Breast epithelium (tissue), 4 donors: Measurements from ENCODE around the gene HSPB9. TPM values are rescaled to one million over a fixed set of nuclear protein-coding genes. Genes with fewer than 3 reads are reported as not detected.

Experiments used
- DNase-seq, 2 donors: peaks; one replicate each; pipeline ENCODE4 v3.0.0-alpha.2; 2019; ENCODE audit warnings: low spot score in 2 of 2
- H3K27ac ChIP-seq, 2 donors: fragments of 200-600 bp; sonication (generic) in 1 of 2; one replicate each; pipeline ENCODE4 v1.5.1; 2016 to 2019; ENCODE audit warnings: mild to moderate bottlenecking in 1 of 2
- H3K27me3 ChIP-seq, 2 donors: fragments of 200-600 bp; sonication (generic) in 1 of 2; one replicate each; pipeline versions ENCODE4 v1.5.1 to v1.6.0; 2017 to 2019; ENCODE audit warnings: control low read depth in 1 of 2, mild to moderate bottlenecking in 1 of 2
- H3K36me3 ChIP-seq: fragments of 200-600 bp; one replicate; pipeline ENCODE4 v1.5.1; 2019
- H3K4me1 ChIP-seq, 2 donors: fragments of 200-600 bp; sonication (generic); one replicate each; pipeline ENCODE4 v1.5.1; 2016 to 2019; ENCODE audit warnings: control low read depth in 1 of 2
- H3K4me3 ChIP-seq, 3 donors: fragments of 200-600 bp; sonication (generic); 1 replicate in 2 of 3; 2 replicates in 1 of 3; pipeline ENCODE4 v1.5.1; 2016 to 2019; ENCODE audit warnings: mild to moderate bottlenecking in 3 of 3, moderate library complexity in 2 of 3
- H3K9me3 ChIP-seq, 2 donors: fragments of 200-600 bp; sonication (generic) in 1 of 2; one replicate each; pipeline ENCODE4 v1.5.1; 2016 to 2019; ENCODE audit warnings: control low read depth in 1 of 2
- CTCF ChIP-seq, 3 donors: fragments of 450-650 bp; IDR thresholded peaks; one replicate each; pipeline ENCODE4 v1.5.1; 2016 to 2017; ENCODE audit warnings: antibody characterized with exemption in 3 of 3, mild to moderate bottlenecking in 3 of 3, moderate library complexity in 3 of 3
- POLR2A ChIP-seq: fragments of 450-650 bp; IDR thresholded peaks from one replicate; pipeline ENCODE4 v1.6.1; 2016; ENCODE audit warnings: antibody characterized with exemption, mild to moderate bottlenecking, moderate library complexity
- POLR2AphosphoS5 ChIP-seq, 3 donors: sonication (generic); formaldehyde crosslinking; IDR thresholded peaks; one replicate each; pipeline ENCODE4 v1.6.1; 2017; ENCODE audit warnings: antibody characterized with exemption in 3 of 3
- intact Hi-C: fragments of 100-400 bp; cut with DNase I; formaldehyde crosslinking; loops from one replicate; pipeline ENCODE4 v1.15.1; 2023; ENCODE audit warnings: low total_unique reads
- total RNA-seq, 3 donors: library from RNA; depleted of rRNA; stranded (reverse); fragments of >200 nt; gene quantifications; one replicate each; pipeline ENCODE4 v1.1.0, GENCODE V29; 2016

The HSPB9 gene
- total RNA-seq, 3 donors from 2014 or later = 0.48 TPM; not detected in 2

- Histone ChIP-seq H3K27me3 (no peaks in the 10 kb centered on the region), H3K9me3 (no peaks in the 10 kb centered on the region), H3K36me3 (peaks cover 8% of the 10 kb centered on the region), H3K4me1 (peaks cover 0 to 16% of the 10 kb centered on the region in 2 donors), H3K4me3 (no peak overlapping the region), H3K27ac (peak overlapping the region; percentile 62 to 70)
- peak in 1 of 2 donors; percentile 75 for DNase-seq
- intact Hi-C loops = no loop called here
- TF ChIP-seq POLR2AphosphoS5 (IDR thresholded peaks at IDR 0.05) = no peak
- TF ChIP-seq CTCF (IDR thresholded peaks at IDR 0.05) = no peak
- no peak for TF ChIP-seq POLR2A
Measured at GRCh38 chr17:42132941-42133340, 10.3 kb downstream of the HSPB9 start.

GRCh38 chr17:42133461-42134041 lies 10.9 kb downstream of the HSPB9 start:
- no peak for DNase-seq
- Histone ChIP-seq H3K27me3 (no peaks in the 10 kb centered on the region), H3K36me3 (peaks cover 6% of the 10 kb centered on the region), H3K4me1 (peaks cover 0 to 16% of the 10 kb centered on the region in 2 donors), H3K4me3 (no peak overlapping the region), H3K9me3 (no peaks in the 10 kb centered on the region), H3K27ac (peak overlapping the region; percentile 62 to 70)
- TF ChIP-seq POLR2AphosphoS5 (IDR thresholded peaks at IDR 0.05) (no peak), POLR2A (no peak), CTCF (IDR thresholded peaks at IDR 0.05) (no peak)
- intact Hi-C loops = no loop called here

GRCh38 chr17:42135151-42135550 lies 12.5 kb downstream of the HSPB9 start:
- DNase-seq = no peak
- intact Hi-C loops = no loop called here

GRCh38 chr17:42135664-42136653 lies 13.4 kb downstream of the HSPB9 start:
- Histone ChIP-seq H3K27me3 (no peaks in the 10 kb centered on the region), H3K36me3 (no peaks in the 10 kb centered on the region), H3K9me3 (no peaks in the 10 kb centered on the region), H3K27ac (peak overlapping the region; percentile 57 to 80), H3K4me1 (peaks cover 0 to 16% of the 10 kb centered on the region in 2 donors), H3K4me3 (peak overlapping the region in 2 of 3 donors; percentile 7 to 8)
- no peak for DNase-seq
- TF ChIP-seq POLR2A (no peak), POLR2AphosphoS5 (IDR thresholded peaks at IDR 0.05) (peak in 2 of 3 donors; percentile 48 to 51), CTCF (IDR thresholded peaks at IDR 0.05) (no peak)
- intact Hi-C loops = no loop called here

More at GRCh38 chr17:42135151-42135550, 12.5 kb downstream of the HSPB9 start:
- H3K4me3 ChIP-seq = no peak overlapping the region
- H3K27me3 ChIP-seq = no peaks in the 10 kb centered on the region
- H3K4me1 ChIP-seq = peaks cover 0 to 16% of the 10 kb centered on the region in 2 donors
- H3K27ac ChIP-seq = peak overlapping the region; percentile 57 to 80
- H3K9me3 ChIP-seq = no peaks in the 10 kb centered on the region
- TF ChIP-seq CTCF (IDR thresholded peaks at IDR 0.05) = no peak
- no peak for TF ChIP-seq POLR2A
- TF ChIP-seq POLR2AphosphoS5 (IDR thresholded peaks at IDR 0.05) = no peak
- H3K36me3 ChIP-seq = no peaks in the 10 kb centered on the region

- Histone ChIP-seq H3K4me1 (peaks cover 0 to 16% of the 10 kb centered on the region in 2 donors), H3K9me3 (no peaks in the 10 kb centered on the region), H3K4me3 (peak overlapping the region in 1 of 3 donors; percentile 8), H3K27me3 (no peaks in the 10 kb centered on the region), H3K36me3 (no peaks in the 10 kb centered on the region), H3K27ac (peak overlapping the region; percentile 57 to 80)
- TF ChIP-seq POLR2A (no peak), POLR2AphosphoS5 (IDR thresholded peaks at IDR 0.05) (no peak), CTCF (IDR thresholded peaks at IDR 0.05) (no peak)
- DNase-seq = no peak
- intact Hi-C loops = no loop called here
Measured at GRCh38 chr17:42136654-42137051, 14.0 kb downstream of the HSPB9 start.
